K562 (cell line): ENCODE data around the gene ARHGAP15.

Experiments
- MXI1 ChIP-seq: IDR thresholded peaks from 2 replicates; pipeline ENCODE4 v1.6.1; 2011; ENCODE audit warnings: low read depth, mild to moderate bottlenecking, improper control_type of control experiment, low read length
- PHB2 ChIP-seq: fragments of 450-650 bp; IDR thresholded peaks from 2 replicates; pipeline ENCODE4 v1.6.1; 2017; ENCODE audit warnings: low read depth
- POLR2AphosphoS5 ChIP-seq: IDR thresholded peaks from 2 replicates; pipeline ENCODE4 v1.6.1; 2011; ENCODE audit warnings: mild to moderate bottlenecking, low read depth, low read length, moderate library complexity; ENCODE audit not compliant: control insufficient read depth, insufficient read depth
- ZKSCAN8 ChIP-seq: fragments of 200-800 bp; sonication (Bioruptor generic); IDR thresholded peaks from 2 replicates; pipeline ENCODE4 v1.6.1; 2016; ENCODE audit warnings: missing genetic modification characterization, missing compliant biosample characterization
- TF ChIP-seq, protein P1 (sequence below), 2 experiments: fragments of 450-650 bp; formaldehyde crosslinking in 1 of 2; IDR thresholded peaks; 2 replicates each; pipeline versions ENCODE4 v1.4.0 to v1.6.1; 2014 to 2020; ENCODE audit warnings: mild to moderate bottlenecking in 2 of 2, borderline replicate concordance in 1 of 2, low read depth in 1 of 2

GRCh38 chr2:143480086-143480485, 350.9 kb downstream of the ARHGAP15 start:
- TF ChIP-seq PHB2: no peak
- TF ChIP-seq ZKSCAN8 (CRISPR knock-in tag): no peak
- no peak for TF ChIP-seq MXI1
- TF ChIP-seq, protein P1, sequence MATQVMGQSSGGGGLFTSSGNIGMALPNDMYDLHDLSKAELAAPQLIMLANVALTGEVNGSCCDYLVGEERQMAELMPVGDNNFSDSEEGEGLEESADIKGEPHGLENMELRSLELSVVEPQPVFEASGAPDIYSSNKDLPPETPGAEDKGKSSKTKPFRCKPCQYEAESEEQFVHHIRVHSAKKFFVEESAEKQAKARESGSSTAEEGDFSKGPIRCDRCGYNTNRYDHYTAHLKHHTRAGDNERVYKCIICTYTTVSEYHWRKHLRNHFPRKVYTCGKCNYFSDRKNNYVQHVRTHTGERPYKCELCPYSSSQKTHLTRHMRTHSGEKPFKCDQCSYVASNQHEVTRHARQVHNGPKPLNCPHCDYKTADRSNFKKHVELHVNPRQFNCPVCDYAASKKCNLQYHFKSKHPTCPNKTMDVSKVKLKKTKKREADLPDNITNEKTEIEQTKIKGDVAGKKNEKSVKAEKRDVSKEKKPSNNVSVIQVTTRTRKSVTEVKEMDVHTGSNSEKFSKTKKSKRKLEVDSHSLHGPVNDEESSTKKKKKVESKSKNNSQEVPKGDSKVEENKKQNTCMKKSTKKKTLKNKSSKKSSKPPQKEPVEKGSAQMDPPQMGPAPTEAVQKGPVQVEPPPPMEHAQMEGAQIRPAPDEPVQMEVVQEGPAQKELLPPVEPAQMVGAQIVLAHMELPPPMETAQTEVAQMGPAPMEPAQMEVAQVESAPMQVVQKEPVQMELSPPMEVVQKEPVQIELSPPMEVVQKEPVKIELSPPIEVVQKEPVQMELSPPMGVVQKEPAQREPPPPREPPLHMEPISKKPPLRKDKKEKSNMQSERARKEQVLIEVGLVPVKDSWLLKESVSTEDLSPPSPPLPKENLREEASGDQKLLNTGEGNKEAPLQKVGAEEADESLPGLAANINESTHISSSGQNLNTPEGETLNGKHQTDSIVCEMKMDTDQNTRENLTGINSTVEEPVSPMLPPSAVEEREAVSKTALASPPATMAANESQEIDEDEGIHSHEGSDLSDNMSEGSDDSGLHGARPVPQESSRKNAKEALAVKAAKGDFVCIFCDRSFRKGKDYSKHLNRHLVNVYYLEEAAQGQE (IDR thresholded peaks at IDR 0.05; ENCODE audit: borderline replicate concordance): no peak
- TF ChIP-seq, protein P1 (CRISPR knock-in tag; IDR thresholded peaks at IDR 0.05; ENCODE audit: low read depth): no peak
- TF ChIP-seq POLR2AphosphoS5: no peak
